Uterus (tissue), 4 donors: ENCODE data around the gene RFX7. TPM values are rescaled to one million over a fixed set of nuclear protein-coding genes. Genes with fewer than 3 reads are reported as not detected.

Experiments used
- DNase-seq, 2 donors: peaks; one replicate each; pipeline ENCODE4 v3.0.0-alpha.2; 2019 to 2020
- H3K27ac ChIP-seq, 2 donors: fragments of 200-600 bp; sonication (generic); 1 replicate in 1 of 2; 2 replicates in 1 of 2; pipeline ENCODE4 v1.5.1; 2016 to 2018
- H3K27me3 ChIP-seq, 2 donors: fragments of 200-600 bp; sonication (generic); one replicate each; pipeline ENCODE4 v1.5.1; 2018 to 2019; ENCODE audit warnings: control low read depth in 1 of 2
- H3K36me3 ChIP-seq, 2 donors: fragments of 200-600 bp; sonication (generic); one replicate each; pipeline ENCODE4 v1.5.1; 2019; ENCODE audit warnings: control low read depth in 1 of 2
- H3K4me1 ChIP-seq, 2 donors: fragments of 200-600 bp; sonication (generic); one replicate each; pipeline ENCODE4 v1.5.1; 2018 to 2019; ENCODE audit warnings: control low read depth in 1 of 2
- H3K4me3 ChIP-seq, 2 donors: fragments of 200-600 bp; sonication (generic); 1 replicate in 1 of 2; 2 replicates in 1 of 2; pipeline ENCODE4 v1.5.1; 2018 to 2019; ENCODE audit warnings: mild to moderate bottlenecking in 1 of 2
- H3K9me3 ChIP-seq, 2 donors: fragments of 200-600 bp; sonication (generic); one replicate each; pipeline ENCODE4 v1.5.1; 2019; ENCODE audit warnings: control low read depth in 1 of 2
- POLR2A ChIP-seq, 2 donors: fragments of 450-650 bp; IDR thresholded peaks; one replicate each; pipeline ENCODE4 v1.6.1; 2016; ENCODE audit warnings: antibody characterized with exemption in 2 of 2, mild to moderate bottlenecking in 1 of 2, moderate library complexity in 1 of 2
- intact Hi-C: fragments of 100-400 bp; cut with DNase I; formaldehyde crosslinking; loops from one replicate; pipeline ENCODE4 v1.15.1; 2023; ENCODE audit warnings: low total_unique reads
- total RNA-seq, 4 donors: library from RNA; depleted of rRNA in 3 of 4; stranded (reverse); fragments of >200 nt in 3 of 4; gene quantifications; one replicate each; pipeline versions ENCODE4 v1.1.0 to v1.2.4, GENCODE V29; 2014 to 2023
- TF ChIP-seq, protein P1 (sequence below), 4 experiments: fragments of 200-600 bp in 2 of 4; fragments of 450-650 bp in 2 of 4; sonication (generic) in 2 of 4; IDR thresholded peaks; one replicate each; pipeline ENCODE4 v1.5.1; 2016 to 2019; ENCODE audit warnings: antibody characterized with exemption in 4 of 4, mild to moderate bottlenecking in 2 of 4, moderate library complexity in 1 of 4
- donor health status: DM: yes; HTN: yes; CAD: no.

Gene RFX7
- total RNA-seq, 4 donors from 2014 or later: 3.1 to 22.9 (median 11.9) TPM

DNA sequence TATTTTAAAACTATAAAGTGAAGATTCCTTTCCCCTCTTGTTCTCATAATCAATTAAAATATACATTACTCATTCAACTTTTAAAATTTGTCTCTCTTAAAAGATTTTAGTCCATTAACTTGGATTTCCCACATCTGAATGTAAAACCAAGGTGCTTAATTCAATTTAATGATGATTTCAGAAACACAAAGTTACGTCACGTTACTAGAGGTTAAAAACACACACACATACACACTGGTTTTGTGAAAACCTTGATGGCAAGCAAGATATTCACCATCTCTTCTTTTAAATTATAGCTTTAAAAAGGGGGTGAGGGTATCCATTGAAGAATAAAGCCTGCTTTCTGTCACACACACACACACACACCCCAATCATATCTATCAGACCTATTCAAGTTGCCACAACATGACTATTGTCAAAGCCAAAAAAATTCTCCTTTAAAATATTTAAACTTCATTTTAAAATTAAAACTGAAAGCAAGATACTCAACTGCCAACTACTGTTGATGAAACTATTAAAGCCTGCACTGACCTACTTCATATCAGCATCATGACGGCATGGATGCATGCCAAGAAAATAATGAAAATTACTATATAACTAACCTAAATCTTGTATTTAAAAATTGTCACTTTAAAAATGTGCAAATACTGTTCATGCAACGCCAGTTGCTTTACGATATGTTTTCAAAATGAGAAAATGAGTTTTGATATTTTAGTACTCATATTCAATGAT, 2.1 kb downstream of the RFX7 start:
- no peaks in the 10 kb centered on the region for H3K9me3 ChIP-seq
- no peak overlapping the region for H3K27ac ChIP-seq
- no peak for DNase-seq
- TF ChIP-seq POLR2A (IDR thresholded peaks at IDR 0.05): no peak
- TF ChIP-seq, protein P1, sequence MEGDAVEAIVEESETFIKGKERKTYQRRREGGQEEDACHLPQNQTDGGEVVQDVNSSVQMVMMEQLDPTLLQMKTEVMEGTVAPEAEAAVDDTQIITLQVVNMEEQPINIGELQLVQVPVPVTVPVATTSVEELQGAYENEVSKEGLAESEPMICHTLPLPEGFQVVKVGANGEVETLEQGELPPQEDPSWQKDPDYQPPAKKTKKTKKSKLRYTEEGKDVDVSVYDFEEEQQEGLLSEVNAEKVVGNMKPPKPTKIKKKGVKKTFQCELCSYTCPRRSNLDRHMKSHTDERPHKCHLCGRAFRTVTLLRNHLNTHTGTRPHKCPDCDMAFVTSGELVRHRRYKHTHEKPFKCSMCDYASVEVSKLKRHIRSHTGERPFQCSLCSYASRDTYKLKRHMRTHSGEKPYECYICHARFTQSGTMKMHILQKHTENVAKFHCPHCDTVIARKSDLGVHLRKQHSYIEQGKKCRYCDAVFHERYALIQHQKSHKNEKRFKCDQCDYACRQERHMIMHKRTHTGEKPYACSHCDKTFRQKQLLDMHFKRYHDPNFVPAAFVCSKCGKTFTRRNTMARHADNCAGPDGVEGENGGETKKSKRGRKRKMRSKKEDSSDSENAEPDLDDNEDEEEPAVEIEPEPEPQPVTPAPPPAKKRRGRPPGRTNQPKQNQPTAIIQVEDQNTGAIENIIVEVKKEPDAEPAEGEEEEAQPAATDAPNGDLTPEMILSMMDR (IDR thresholded peaks at IDR 0.05): no peak
- peaks cover 0 to 6% of the 10 kb centered on the region in 2 donors for H3K4me1 ChIP-seq
- peak overlapping the region in 1 of 2 donors; percentile 86 for H3K4me3 ChIP-seq
- no peaks in the 10 kb centered on the region for H3K27me3 ChIP-seq
- intact Hi-C loops: no loop called here
- no peaks in the 10 kb centered on the region for H3K36me3 ChIP-seq

DNA sequence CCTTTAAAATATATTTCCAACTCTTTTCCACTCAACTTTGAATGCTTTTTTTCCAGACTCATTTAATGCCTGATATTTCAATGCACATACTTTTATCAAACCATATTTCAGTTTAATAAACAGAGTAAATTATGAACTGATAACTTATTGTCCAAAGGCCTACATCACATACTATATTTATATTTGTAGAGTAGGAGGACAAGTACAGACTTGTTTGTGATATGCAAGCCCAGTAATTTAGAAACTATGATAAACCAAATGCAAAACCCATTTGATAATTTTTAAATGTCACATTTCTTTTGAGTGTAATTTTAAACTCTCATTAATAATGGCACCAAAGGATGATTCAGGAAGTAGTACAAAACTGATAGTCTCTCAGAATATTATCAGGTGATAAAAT, 3.3 kb downstream of the RFX7 start:
- TF ChIP-seq, protein P1 (IDR thresholded peaks at IDR 0.05): no peak
- TF ChIP-seq POLR2A (IDR thresholded peaks at IDR 0.05): no peak
- Histone ChIP-seq H3K4me1 (peaks cover 0 to 4% of the 10 kb centered on the region in 2 donors), H3K27ac (no peak overlapping the region), H3K9me3 (no peaks in the 10 kb centered on the region), H3K36me3 (no peaks in the 10 kb centered on the region), H3K27me3 (no peaks in the 10 kb centered on the region), H3K4me3 (no peak overlapping the region)
- DNase-seq: no peak
- intact Hi-C loops: no loop called here

DNA sequence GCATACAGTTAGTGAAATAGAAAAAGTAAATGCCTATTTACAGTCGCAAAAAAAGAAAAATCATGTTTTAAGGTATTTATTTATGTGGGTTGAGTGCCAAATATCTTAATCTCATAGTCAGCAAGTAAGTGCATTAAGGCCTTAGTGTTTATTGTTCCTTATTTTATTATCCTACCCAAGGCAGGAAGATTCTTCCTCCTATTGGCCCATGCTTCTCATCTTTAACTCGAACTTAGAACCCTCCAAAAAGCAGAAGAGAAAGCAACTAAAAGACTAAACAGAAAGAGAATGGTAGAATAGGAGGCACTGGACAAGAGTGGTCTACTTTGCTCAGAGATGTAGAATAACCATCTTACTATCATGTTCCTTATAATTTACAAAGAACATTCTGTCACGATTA, 7.5 kb downstream of the RFX7 start:
- no peak for DNase-seq
- TF ChIP-seq, protein P1 (IDR thresholded peaks at IDR 0.05): no peak
- no peak for TF ChIP-seq POLR2A (IDR thresholded peaks at IDR 0.05)
- Histone ChIP-seq H3K9me3 (no peaks in the 10 kb centered on the region), H3K27me3 (no peaks in the 10 kb centered on the region), H3K36me3 (no peaks in the 10 kb centered on the region), H3K4me3 (no peak overlapping the region), H3K27ac (no peak overlapping the region), H3K4me1 (no peaks in the 10 kb centered on the region)
- intact Hi-C loops: no loop called here

DNA sequence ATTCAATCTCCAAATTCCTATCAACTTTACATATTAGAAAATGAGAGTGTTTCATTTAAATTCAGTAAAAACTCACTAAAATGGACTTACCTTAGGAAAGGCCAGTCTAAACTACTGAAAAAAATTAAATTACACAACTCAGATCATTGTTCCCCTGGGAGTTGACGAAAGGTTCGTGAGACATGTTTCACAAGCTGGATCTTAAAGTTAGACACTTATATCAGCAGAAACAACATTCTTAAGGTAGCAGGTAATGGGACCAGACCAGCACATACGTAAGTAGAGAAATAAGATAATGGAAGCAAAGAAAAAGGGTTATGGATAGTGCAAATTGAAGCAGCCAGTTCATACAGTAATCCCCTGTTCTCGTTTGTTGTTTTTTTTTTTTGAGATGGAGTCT, 8.9 kb downstream of the RFX7 start:
- DNase-seq: no peak
- H3K4me1 ChIP-seq: no peaks in the 10 kb centered on the region
- TF ChIP-seq, protein P1 (IDR thresholded peaks at IDR 0.05): no peak
- no peaks in the 10 kb centered on the region for H3K27me3 ChIP-seq
- intact Hi-C loops: no loop called here
- no peaks in the 10 kb centered on the region for H3K36me3 ChIP-seq
- H3K27ac ChIP-seq: no peak overlapping the region
- H3K4me3 ChIP-seq: no peak overlapping the region
- no peaks in the 10 kb centered on the region for H3K9me3 ChIP-seq

DNA sequence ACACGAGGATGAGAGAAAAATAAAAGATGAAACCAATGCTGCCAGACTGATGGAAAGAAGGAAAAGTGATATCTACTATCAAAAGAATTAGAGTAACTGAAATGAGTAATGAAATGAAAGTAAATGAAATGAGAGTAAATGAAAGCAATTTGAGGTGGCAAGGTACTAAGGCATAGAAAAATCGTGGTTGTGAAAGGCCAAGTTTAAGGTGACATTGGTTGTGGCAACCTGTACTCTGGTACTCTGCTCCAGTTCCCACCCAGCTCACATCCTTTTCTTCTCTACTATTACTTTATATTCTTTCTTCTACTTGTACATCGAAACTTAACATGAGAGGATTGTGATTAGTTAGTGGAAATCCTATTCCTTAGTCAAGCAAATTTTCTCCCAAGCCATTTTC, 10.1 kb downstream of the RFX7 start:
- H3K27ac ChIP-seq: no peak overlapping the region
- peaks cover 0 to 6% of the 10 kb centered on the region in 2 donors for H3K9me3 ChIP-seq

More for the DNA sequence above, 10.1 kb downstream of the RFX7 start:
- TF ChIP-seq, protein P1 (IDR thresholded peaks at IDR 0.05): no peak
- TF ChIP-seq POLR2A (IDR thresholded peaks at IDR 0.05): no peak
- no peak for DNase-seq
- Histone ChIP-seq H3K36me3 (no peaks in the 10 kb centered on the region), H3K4me3 (no peak overlapping the region), H3K27me3 (no peaks in the 10 kb centered on the region), H3K4me1 (no peaks in the 10 kb centered on the region)
- intact Hi-C loops: no loop called here
